PC-9 (cell line): ENCODE measurements around the gene ERG.

ENCODE experiments used
- EZH2 ChIP-seq: fragments of 200-600 bp; sonication (generic); IDR thresholded peaks from 2 replicates; pipeline ENCODE4 v1.8.0; 2017; ENCODE audit warnings: antibody characterized with exemption, low read depth
- TF ChIP-seq, protein P1 (sequence below): fragments of 200-600 bp; sonication (generic); conservative IDR thresholded peaks from 2 replicates; pipeline ENCODE4 v1.6.1; 2017; ENCODE audit warnings: mixed run types, antibody characterized with exemption, mild to moderate bottlenecking, moderate library complexity

DNA sequence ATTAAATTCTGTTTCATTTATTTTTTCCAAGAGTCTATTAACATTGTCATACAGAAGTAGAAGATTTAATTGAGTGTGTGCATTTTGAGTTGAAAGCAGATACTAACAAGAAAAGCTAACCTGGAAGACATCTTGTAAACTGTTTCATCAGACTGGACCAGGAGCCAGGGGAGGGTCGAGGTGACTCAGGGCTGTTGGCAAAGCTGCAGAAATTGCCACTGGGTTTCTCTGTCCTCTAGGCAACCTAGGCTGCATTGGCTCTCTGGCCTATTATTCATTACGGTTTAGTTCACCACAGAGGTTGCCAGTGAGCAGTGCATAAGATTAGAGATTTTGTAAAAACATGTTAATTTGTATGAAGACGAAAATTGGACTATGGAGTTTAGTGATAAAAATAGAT is 27.5 kb downstream of the ERG start:
- TF ChIP-seq, protein P1, sequence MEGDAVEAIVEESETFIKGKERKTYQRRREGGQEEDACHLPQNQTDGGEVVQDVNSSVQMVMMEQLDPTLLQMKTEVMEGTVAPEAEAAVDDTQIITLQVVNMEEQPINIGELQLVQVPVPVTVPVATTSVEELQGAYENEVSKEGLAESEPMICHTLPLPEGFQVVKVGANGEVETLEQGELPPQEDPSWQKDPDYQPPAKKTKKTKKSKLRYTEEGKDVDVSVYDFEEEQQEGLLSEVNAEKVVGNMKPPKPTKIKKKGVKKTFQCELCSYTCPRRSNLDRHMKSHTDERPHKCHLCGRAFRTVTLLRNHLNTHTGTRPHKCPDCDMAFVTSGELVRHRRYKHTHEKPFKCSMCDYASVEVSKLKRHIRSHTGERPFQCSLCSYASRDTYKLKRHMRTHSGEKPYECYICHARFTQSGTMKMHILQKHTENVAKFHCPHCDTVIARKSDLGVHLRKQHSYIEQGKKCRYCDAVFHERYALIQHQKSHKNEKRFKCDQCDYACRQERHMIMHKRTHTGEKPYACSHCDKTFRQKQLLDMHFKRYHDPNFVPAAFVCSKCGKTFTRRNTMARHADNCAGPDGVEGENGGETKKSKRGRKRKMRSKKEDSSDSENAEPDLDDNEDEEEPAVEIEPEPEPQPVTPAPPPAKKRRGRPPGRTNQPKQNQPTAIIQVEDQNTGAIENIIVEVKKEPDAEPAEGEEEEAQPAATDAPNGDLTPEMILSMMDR = no peak
- no peak for TF ChIP-seq EZH2
